BE2C (cell line): ENCODE results near the gene PUM2.
A peak's percentile ranks its signal among the peaks of the same experiment; 100 is the strongest.

Source experiments
- DNase-seq: peaks from one replicate; pipeline ENCODE4 v3.0.0-alpha.2; 2020
- H3K27me3 ChIP-seq: fragments of 250-450 bp; sonication (Bioruptor Pico); 2 replicates; pipeline ENCODE4 v1.5.1; 2020; ENCODE audit warnings: mild to moderate bottlenecking
- H3K36me3 ChIP-seq: fragments of 250-450 bp; sonication (Bioruptor Pico); 2 replicates; pipeline ENCODE4 v1.5.1; 2020; ENCODE audit warnings: mild to moderate bottlenecking
- H3K4me1 ChIP-seq: fragments of 250-450 bp; sonication (Bioruptor Pico); 2 replicates; pipeline ENCODE4 v1.5.1; 2020
- H3K4me3 ChIP-seq: 2 replicates; pipeline ENCODE4 v1.5.1; 2011; ENCODE audit warnings: low read depth, low read length
- H3K9me3 ChIP-seq: fragments of 250-450 bp; sonication (Bioruptor Pico); 2 replicates; pipeline ENCODE4 v1.5.1; 2020
- CTCF ChIP-seq: IDR thresholded peaks from 2 replicates; pipeline ENCODE4 v1.5.1; 2012; ENCODE audit warnings: mild to moderate bottlenecking, low read depth, low read length

PUM2 gene

GRCh38 chr2:20222769-20223406 lies 127.8 kb downstream of the PUM2 start:
- Histone ChIP-seq H3K36me3 (no peaks in the 10 kb centered on the region), H3K4me3 (peak overlapping the region; percentile 68), H3K27me3 (peaks cover 4% of the 10 kb centered on the region; the same call in 1 of the 2 replicates), H3K9me3 (no peaks in the 10 kb centered on the region), H3K4me1 (peaks cover 16% of the 10 kb centered on the region)
- no peak for DNase-seq
- TF ChIP-seq CTCF, result no peak

GRCh38 chr2:20222014-20222768 lies 128.5 kb downstream of the PUM2 start:
- H3K36me3 ChIP-seq, result no peaks in the 10 kb centered on the region
- no peak for DNase-seq
- peaks cover 16% of the 10 kb centered on the region for H3K4me1 ChIP-seq
- TF ChIP-seq CTCF, result no peak
- no peaks in the 10 kb centered on the region for H3K9me3 ChIP-seq
- peaks cover 4% of the 10 kb centered on the region; the same call in 1 of the 2 replicates for H3K27me3 ChIP-seq
- no peak overlapping the region; the same call in 1 of the 2 replicates for H3K4me3 ChIP-seq

- Histone ChIP-seq H3K9me3 (no peaks in the 10 kb centered on the region), H3K4me3 (no peak overlapping the region), H3K36me3 (no peaks in the 10 kb centered on the region), H3K4me1 (peaks cover 16% of the 10 kb centered on the region), H3K27me3 (peaks cover 4% of the 10 kb centered on the region; the same call in 1 of the 2 replicates)
- no peak for DNase-seq
- TF ChIP-seq CTCF, result no peak
Observed at GRCh38 chr2:20221555-20221973, 129.1 kb downstream of the PUM2 start.

GRCh38 chr2:20220806-20221554 lies 129.7 kb downstream of the PUM2 start:
- TF ChIP-seq CTCF, result no peak
- Histone ChIP-seq H3K27me3 (peaks cover 4% of the 10 kb centered on the region; the same call in 1 of the 2 replicates), H3K4me3 (no peak overlapping the region), H3K4me1 (peaks cover 16% of the 10 kb centered on the region), H3K9me3 (no peaks in the 10 kb centered on the region), H3K36me3 (no peaks in the 10 kb centered on the region)
- DNase-seq, result no peak

GRCh38 chr2:20219763-20220380 lies 130.8 kb downstream of the PUM2 start:
- Histone ChIP-seq H3K4me1 (peaks cover 16% of the 10 kb centered on the region), H3K36me3 (no peaks in the 10 kb centered on the region), H3K4me3 (no peak overlapping the region), H3K27me3 (peaks cover 4% of the 10 kb centered on the region; the same call in 1 of the 2 replicates), H3K9me3 (no peaks in the 10 kb centered on the region)
- TF ChIP-seq CTCF, result no peak
- DNase-seq, result no peak
